Measurements from ENCODE around the gene WNT7A. TPM values are rescaled to one million over a fixed set of nuclear protein-coding genes. Genes with fewer than 3 reads are reported as not detected.
A peak's percentile ranks its signal among the peaks of the same experiment; 100 is the strongest.

WNT7A gene
- total RNA-seq, 2 donors from 2014 or later, result 0.13 TPM; not detected in 1

- DNase-seq, result no peak
- Histone ChIP-seq H3K4me3 (ENCODE audit: low read length) (no peak overlapping the region), H3K9ac (ENCODE audit: extremely low read depth, low read length, poor library complexity, severe bottlenecking) (no peak overlapping the region), H3K27ac (ENCODE audit: low read depth, low read length) (no peak overlapping the region), H3K27me3 (ENCODE audit: control insufficient read depth, insufficient read depth, low read length, poor library complexity, severe bottlenecking) (no peaks in the 10 kb centered on the region), H3K4me1 (ENCODE audit: control insufficient read depth, insufficient read depth, low read length) (no peaks in the 10 kb centered on the region), H3K9me3 (ENCODE audit: control insufficient read depth, low read length) (no peaks in the 10 kb centered on the region), H3K36me3 (ENCODE audit: control insufficient read depth, insufficient read depth, low read length) (no peaks in the 10 kb centered on the region)
- Mint-ChIP-seq H3K27ac (no peak overlapping the region), H3K36me3 (ENCODE audit: low read depth) (no peaks in the 10 kb centered on the region), H3K27me3 (ENCODE audit: insufficient read depth) (peaks cover 2% of the 10 kb centered on the region), H3K9me3 (no peaks in the 10 kb centered on the region), H3K4me3 (no peak overlapping the region), H3K4me1 (no peaks in the 10 kb centered on the region)
- no peak for TF ChIP-seq CTCF (conservative IDR thresholded peaks at IDR 0.05)
- 75 to 79% methylated on average over 2 to 4 of the region's 4 CpGs for WGBS, 2 experiments (ENCODE audit: insufficient coverage in 1 of 2, insufficient read length in 1 of 2)
These were observed 41.5 kb downstream of the WNT7A start for GRCh38 chr3:13838421-13838820.

GRCh38 chr3:13837751-13838150, 42.1 kb downstream of the WNT7A start:
- no peaks in the 10 kb centered on the region for H3K4me1 Mint-ChIP-seq
- H3K27ac Mint-ChIP-seq, result no peak overlapping the region
- no peak for TF ChIP-seq CTCF (conservative IDR thresholded peaks at IDR 0.05)
- Histone ChIP-seq H3K9me3 (ENCODE audit: control insufficient read depth, low read length) (no peaks in the 10 kb centered on the region), H3K27me3 (ENCODE audit: control insufficient read depth, insufficient read depth, low read length, poor library complexity, severe bottlenecking) (no peaks in the 10 kb centered on the region), H3K4me1 (ENCODE audit: control insufficient read depth, insufficient read depth, low read length) (no peaks in the 10 kb centered on the region), H3K27ac (ENCODE audit: low read depth, low read length) (no peak overlapping the region), H3K4me3 (ENCODE audit: low read length) (no peak overlapping the region), H3K36me3 (ENCODE audit: control insufficient read depth, insufficient read depth, low read length) (no peaks in the 10 kb centered on the region), H3K9ac (ENCODE audit: extremely low read depth, low read length, poor library complexity, severe bottlenecking) (no peak overlapping the region)
- H3K27me3 Mint-ChIP-seq (ENCODE audit: insufficient read depth), result peaks cover 7% of the 10 kb centered on the region
- H3K9me3 Mint-ChIP-seq, result no peaks in the 10 kb centered on the region
- 91 to 94% methylated on average over 3 to 10 of the region's 10 CpGs for WGBS, 2 experiments (ENCODE audit: insufficient coverage in 1 of 2, insufficient read length in 1 of 2)
- DNase-seq, result no peak
- H3K36me3 Mint-ChIP-seq (ENCODE audit: low read depth), result no peaks in the 10 kb centered on the region
- H3K4me3 Mint-ChIP-seq, result no peak overlapping the region

GRCh38 chr3:13836658-13837587, 42.9 kb downstream of the WNT7A start:
- peak; percentile 15 for TF ChIP-seq CTCF (conservative IDR thresholded peaks at IDR 0.05)
- no peak overlapping the region for H3K27ac ChIP-seq (ENCODE audit: low read depth, low read length)
- H3K9me3 Mint-ChIP-seq, result no peaks in the 10 kb centered on the region
- no peak overlapping the region for H3K4me3 Mint-ChIP-seq
- H3K4me1 ChIP-seq (ENCODE audit: control insufficient read depth, insufficient read depth, low read length), result no peaks in the 10 kb centered on the region
- no peaks in the 10 kb centered on the region for H3K36me3 ChIP-seq (ENCODE audit: control insufficient read depth, insufficient read depth, low read length)
- no peaks in the 10 kb centered on the region for H3K27me3 ChIP-seq (ENCODE audit: control insufficient read depth, insufficient read depth, low read length, poor library complexity, severe bottlenecking)
- H3K27me3 Mint-ChIP-seq (ENCODE audit: insufficient read depth), result peaks cover 7% of the 10 kb centered on the region
- no peaks in the 10 kb centered on the region for H3K4me1 Mint-ChIP-seq
- DNase-seq, result no peak
- H3K9ac ChIP-seq (ENCODE audit: extremely low read depth, low read length, poor library complexity, severe bottlenecking), result no peak overlapping the region
- WGBS, 2 experiments (ENCODE audit: insufficient coverage in 1 of 2, insufficient read length in 1 of 2), result 85 to 90% methylated on average over 8 to 12 of the region's 12 CpGs
- H3K9me3 ChIP-seq (ENCODE audit: control insufficient read depth, low read length), result no peaks in the 10 kb centered on the region
- H3K36me3 Mint-ChIP-seq (ENCODE audit: low read depth), result no peaks in the 10 kb centered on the region
- H3K4me3 ChIP-seq (ENCODE audit: low read length), result no peak overlapping the region
- no peak overlapping the region for H3K27ac Mint-ChIP-seq
